ENCODE results near the gene SERINC3. TPM values are rescaled to one million over a fixed set of nuclear protein-coding genes. Genes with fewer than 3 reads are reported as not detected.
"Not testable (repeated sequence)": the region's sequence is repeated elsewhere in the genome, so short reads cannot be mapped to it uniquely, and the experiment has no call there.

Gene SERINC3
- total RNA-seq: 10 to 100 TPM; 62.8 to 76.2 TPM
- total RNA-seq: 155 to 249 reads per million in 2 donors

- Mint-ChIP-seq H3K27me3 (no peaks in the 10 kb centered on the region), H3K27ac (peak within 1 kb of the TSS; percentile 96), H3K36me3 (ENCODE audit: low read depth) (peaks cover 5% of the 10 kb centered on the region), H3K4me3 (peak within 1 kb of the TSS; percentile 91), H3K4me1 (peaks cover 43% of the 10 kb centered on the region)
- DNase-seq (peak; percentile 94 to 97 (median 95)), ATAC-seq (peak; percentile 96)
- no peaks in the 10 kb centered on the region for H3K9me3 ChIP-seq (ENCODE audit: control insufficient read depth, low read length, poor library complexity, severe bottlenecking)
Measured at GRCh38 chr20:44521484-44522481, at the start of gene SERINC3. TSS of gene SERINC3 (minus strand) at chr20:44522070. CDS start at chr20:44521951, 119 bp downstream.

GRCh38 chr20:44571362-44571988 lies 49.6 kb upstream of the SERINC3 start:
- Mint-ChIP-seq H3K27me3 (no peaks in the 10 kb centered on the region), H3K27ac (no peak overlapping the region), H3K4me3 (no peak overlapping the region), H3K4me1 (peaks cover 8% of the 10 kb centered on the region), H3K36me3 (ENCODE audit: low read depth) (no peaks in the 10 kb centered on the region)
- DNase-seq (no peak), ATAC-seq (no peak)
- no peaks in the 10 kb centered on the region for H3K9me3 ChIP-seq (ENCODE audit: control insufficient read depth, low read length, poor library complexity, severe bottlenecking)

DNA sequence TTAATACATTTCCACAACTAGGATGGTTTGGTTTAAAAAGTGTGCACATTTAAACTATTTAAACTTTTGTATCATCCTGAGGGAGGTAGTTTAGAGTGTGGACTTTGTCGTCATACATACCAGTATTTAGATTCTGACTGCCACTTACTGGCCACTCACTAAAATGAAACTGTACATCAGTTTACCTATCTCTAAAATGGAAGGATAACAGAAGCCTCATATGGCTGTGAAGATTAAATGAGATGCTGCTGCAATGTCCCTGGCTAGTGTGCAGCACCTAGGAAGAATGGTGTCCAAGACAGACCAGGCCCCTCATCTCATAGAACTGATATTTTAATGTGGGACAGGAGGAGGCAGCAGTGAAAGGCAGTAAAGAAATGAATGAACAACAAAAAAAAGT lies 48.5 kb upstream of the SERINC3 start:
- no peak for DNase-seq
- Mint-ChIP-seq H3K27ac (no peak overlapping the region), H3K27me3 (no peaks in the 10 kb centered on the region)

DNA sequence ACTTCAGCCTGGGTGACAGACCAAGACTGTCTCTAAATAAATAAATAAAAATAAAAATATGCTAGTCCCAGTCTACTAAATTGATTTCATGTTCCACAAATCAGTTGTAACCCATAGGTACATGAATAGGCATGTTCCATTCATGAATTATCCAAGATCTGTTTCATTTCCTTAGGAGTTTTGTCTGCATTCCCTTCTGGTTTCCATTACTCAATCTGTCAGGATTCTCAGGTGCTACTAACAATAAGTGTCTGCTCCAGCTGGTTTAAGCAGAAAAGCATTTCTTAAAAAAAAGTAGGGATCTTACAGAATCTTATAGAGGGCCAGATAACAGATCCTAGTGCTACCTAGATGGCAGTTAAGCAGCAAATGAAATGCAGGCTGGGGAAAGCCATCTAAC lies 44.9 kb upstream of the SERINC3 start:
- no peak for DNase-seq
- H3K9me3 ChIP-seq (ENCODE audit: control insufficient read depth, low read length, poor library complexity, severe bottlenecking): no peaks in the 10 kb centered on the region
- ATAC-seq: no peak
- Mint-ChIP-seq H3K27me3 (peaks cover 7% of the 10 kb centered on the region), H3K27ac (no peak overlapping the region), H3K36me3 (ENCODE audit: low read depth) (peaks cover 2% of the 10 kb centered on the region), H3K4me1 (peaks cover 4% of the 10 kb centered on the region), H3K4me3 (no peak overlapping the region)

More for the DNA sequence above, 48.5 kb upstream of the SERINC3 start:
- ATAC-seq: no peak
- peaks cover 4% of the 10 kb centered on the region for H3K4me1 Mint-ChIP-seq
- H3K36me3 Mint-ChIP-seq (ENCODE audit: low read depth): no peaks in the 10 kb centered on the region
- no peaks in the 10 kb centered on the region for H3K9me3 ChIP-seq (ENCODE audit: control insufficient read depth, low read length, poor library complexity, severe bottlenecking)
- no peak overlapping the region for H3K4me3 Mint-ChIP-seq

GRCh38 chr20:44566018-44566417 lies 44.1 kb upstream of the SERINC3 start:
- Mint-ChIP-seq H3K27ac (no peak overlapping the region), H3K36me3 (ENCODE audit: low read depth) (peaks cover 4% of the 10 kb centered on the region), H3K4me1 (peaks cover 4% of the 10 kb centered on the region), H3K4me3 (no peak overlapping the region), H3K27me3 (peaks cover 9% of the 10 kb centered on the region)
- H3K9me3 ChIP-seq (ENCODE audit: control insufficient read depth, low read length, poor library complexity, severe bottlenecking): no peaks in the 10 kb centered on the region
- no peak for DNase-seq
- no peak for ATAC-seq

GRCh38 chr20:44561876-44562275 lies 40.0 kb upstream of the SERINC3 start:
- H3K4me3 Mint-ChIP-seq: no peak overlapping the region
- ATAC-seq (no peak), DNase-seq (no peak)
- H3K27me3 Mint-ChIP-seq: peaks cover 14% of the 10 kb centered on the region
- H3K36me3 Mint-ChIP-seq (ENCODE audit: low read depth): peaks cover 4% of the 10 kb centered on the region
- H3K4me1 Mint-ChIP-seq: no peaks in the 10 kb centered on the region
- H3K9me3 ChIP-seq (ENCODE audit: control insufficient read depth, low read length, poor library complexity, severe bottlenecking): no peaks in the 10 kb centered on the region
- H3K27ac Mint-ChIP-seq: no peak overlapping the region

DNA sequence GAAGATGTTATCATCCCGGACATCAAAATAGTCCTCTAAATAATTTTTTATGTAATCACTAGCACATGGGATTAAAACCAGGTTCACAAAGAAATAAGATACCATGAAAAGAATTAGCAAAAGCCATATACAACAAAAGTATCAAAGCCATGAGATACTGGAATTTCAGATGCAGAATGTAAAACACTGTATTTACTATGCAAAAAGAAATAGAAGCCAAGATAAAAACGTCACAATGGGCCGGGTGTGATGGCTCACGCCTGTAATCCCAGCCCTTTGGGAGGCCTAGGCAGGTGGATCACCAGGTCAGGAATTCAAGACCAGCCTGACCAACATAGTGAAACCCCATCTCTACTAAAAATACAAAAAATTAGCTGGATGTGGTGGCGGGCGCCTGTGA lies 38.9 kb upstream of the SERINC3 start:
- ATAC-seq; H3K36me3 Mint-ChIP-seq (ENCODE audit: low read depth); H3K9me3 ChIP-seq (ENCODE audit: control insufficient read depth, low read length, poor library complexity, severe bottlenecking); H3K27ac Mint-ChIP-seq; DNase-seq; H3K4me1 Mint-ChIP-seq; H3K4me3 Mint-ChIP-seq: not testable (repeated sequence)
- H3K27me3 Mint-ChIP-seq: peaks cover 14% of the 10 kb centered on the region

- Mint-ChIP-seq H3K27me3 (peaks cover 14% of the 10 kb centered on the region), H3K36me3 (ENCODE audit: low read depth) (peaks cover 4% of the 10 kb centered on the region), H3K4me3 (no peak overlapping the region), H3K27ac (no peak overlapping the region), H3K4me1 (no peaks in the 10 kb centered on the region)
- DNase-seq (no peak), ATAC-seq (no peak)
- H3K9me3 ChIP-seq (ENCODE audit: control insufficient read depth, low read length, poor library complexity, severe bottlenecking): no peaks in the 10 kb centered on the region
Measured at GRCh38 chr20:44560229-44560628, 38.4 kb upstream of the SERINC3 start.

GRCh38 chr20:44559302-44559701 lies 37.4 kb upstream of the SERINC3 start:
- Mint-ChIP-seq H3K27me3 (peaks cover 14% of the 10 kb centered on the region), H3K4me3 (no peak overlapping the region), H3K36me3 (ENCODE audit: low read depth) (peaks cover 4% of the 10 kb centered on the region), H3K4me1 (no peaks in the 10 kb centered on the region), H3K27ac (no peak overlapping the region)
- H3K9me3 ChIP-seq (ENCODE audit: control insufficient read depth, low read length, poor library complexity, severe bottlenecking): no peaks in the 10 kb centered on the region
- DNase-seq: no peak
- ATAC-seq: no peak

DNA sequence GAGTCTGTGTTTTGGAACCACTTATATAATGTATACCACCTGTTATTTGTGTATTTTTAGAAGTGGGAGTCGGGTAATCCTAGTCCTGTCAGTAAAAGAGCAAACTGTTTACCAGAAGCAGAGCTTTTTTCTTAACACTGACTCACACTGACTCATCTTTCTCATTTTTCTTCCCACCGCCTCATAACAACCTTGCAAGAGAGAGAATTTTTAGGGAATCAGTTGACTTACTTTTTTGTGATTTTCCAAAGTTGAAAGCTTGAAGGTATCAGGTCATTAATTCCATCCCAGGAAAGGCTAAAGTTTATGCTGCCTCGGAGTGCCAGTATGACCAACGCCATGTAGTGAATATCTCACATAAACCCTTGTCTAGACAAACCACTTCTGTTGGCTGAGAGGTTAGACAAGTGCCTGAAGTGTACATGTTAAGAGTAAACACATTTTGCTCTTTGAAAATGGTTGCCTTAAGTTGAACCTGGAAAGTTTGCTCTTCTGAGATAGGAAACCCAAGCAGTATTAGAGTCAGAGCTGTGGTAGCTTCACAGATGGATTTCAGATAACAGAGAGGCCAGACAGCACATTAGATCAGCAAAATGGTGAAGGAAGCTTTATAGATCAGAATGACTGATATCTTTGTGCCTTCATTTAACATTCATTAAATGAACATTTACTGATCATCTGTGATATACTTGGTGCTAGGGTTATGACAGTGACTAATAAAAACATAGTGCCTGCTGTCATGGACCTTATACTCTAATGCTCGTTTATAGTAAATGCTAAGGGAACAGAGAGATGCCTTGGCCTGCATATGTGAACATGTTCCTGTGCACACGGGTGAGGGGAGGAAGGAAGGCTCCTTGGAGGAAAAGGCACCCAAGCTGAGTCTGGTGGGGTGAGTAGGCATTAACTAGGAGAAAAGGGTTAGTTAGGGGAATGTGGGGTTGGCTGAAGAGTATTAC lies 31.4 kb upstream of the SERINC3 start:
- DNase-seq (no peak), ATAC-seq (peak; percentile 72)
- peaks cover 11% of the 10 kb centered on the region for H3K4me1 Mint-ChIP-seq
- H3K27me3 Mint-ChIP-seq: no peaks in the 10 kb centered on the region
- peak overlapping the region; percentile 76 for H3K27ac Mint-ChIP-seq
- no peak overlapping the region for H3K4me3 Mint-ChIP-seq
- H3K9me3 ChIP-seq (ENCODE audit: control insufficient read depth, low read length, poor library complexity, severe bottlenecking): no peaks in the 10 kb centered on the region
- H3K36me3 Mint-ChIP-seq (ENCODE audit: low read depth): peaks cover 3% of the 10 kb centered on the region

GRCh38 chr20:44552568-44552949 lies 30.7 kb upstream of the SERINC3 start:
- no peak overlapping the region for H3K4me3 Mint-ChIP-seq
- peaks cover 4% of the 10 kb centered on the region for H3K27me3 Mint-ChIP-seq
- peak overlapping the region; percentile 76 for H3K27ac Mint-ChIP-seq
- no peaks in the 10 kb centered on the region for H3K9me3 ChIP-seq (ENCODE audit: control insufficient read depth, low read length, poor library complexity, severe bottlenecking)
- ATAC-seq: no peak
- no peak for DNase-seq
- H3K4me1 Mint-ChIP-seq: peaks cover 11% of the 10 kb centered on the region
- peaks cover 3% of the 10 kb centered on the region for H3K36me3 Mint-ChIP-seq (ENCODE audit: low read depth)

DNA sequence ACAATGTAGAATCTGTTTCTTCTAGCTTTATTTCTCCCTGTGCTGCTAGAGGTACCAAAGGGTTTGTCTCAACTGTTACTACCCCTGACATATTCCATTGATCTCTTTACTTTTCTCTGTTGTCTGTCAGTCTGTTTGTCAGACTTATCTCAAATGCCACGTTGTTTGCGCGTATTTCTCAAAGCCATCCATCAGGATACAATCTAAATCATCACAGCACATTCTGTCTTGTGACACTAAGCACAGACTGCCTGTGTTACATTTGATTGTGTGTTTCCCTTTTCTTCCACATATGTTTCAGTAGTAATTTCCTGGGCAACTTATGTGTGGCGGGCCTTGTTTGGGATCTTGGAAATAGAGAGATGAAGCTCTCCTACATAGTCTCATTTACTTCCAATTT lies 30.2 kb upstream of the SERINC3 start:
- no peak for ATAC-seq
- DNase-seq: no peak
- Mint-ChIP-seq H3K4me3 (no peak overlapping the region), H3K27ac (no peak overlapping the region), H3K4me1 (peaks cover 11% of the 10 kb centered on the region), H3K27me3 (peaks cover 9% of the 10 kb centered on the region), H3K36me3 (ENCODE audit: low read depth) (peaks cover 5% of the 10 kb centered on the region)
- no peaks in the 10 kb centered on the region for H3K9me3 ChIP-seq (ENCODE audit: control insufficient read depth, low read length, poor library complexity, severe bottlenecking)

All from T-helper 17 cell (primary cell).